Measurements from ENCODE around the gene SIM1. TPM values are rescaled to one million over a fixed set of nuclear protein-coding genes. Genes with fewer than 3 reads are reported as not detected.

SIM1 gene
- total RNA-seq, 1 donor from 2014 or later, result 0.41 TPM

GRCh38 chr6:100504786-100505737 lies 40.3 kb upstream of the SIM1 start:
- Mint-ChIP-seq H3K9me3 (ENCODE audit: unreplicated experiment) (no peaks in the 10 kb centered on the region), H3K27ac (ENCODE audit: unreplicated experiment) (no peak overlapping the region), H3K4me1 (ENCODE audit: unreplicated experiment) (no peaks in the 10 kb centered on the region), H3K4me3 (ENCODE audit: unreplicated experiment) (no peak overlapping the region), H3K36me3 (ENCODE audit: low read depth, unreplicated experiment) (no peaks in the 10 kb centered on the region), H3K27me3 (ENCODE audit: unreplicated experiment) (no peaks in the 10 kb centered on the region)
- TF ChIP-seq, protein P1, sequence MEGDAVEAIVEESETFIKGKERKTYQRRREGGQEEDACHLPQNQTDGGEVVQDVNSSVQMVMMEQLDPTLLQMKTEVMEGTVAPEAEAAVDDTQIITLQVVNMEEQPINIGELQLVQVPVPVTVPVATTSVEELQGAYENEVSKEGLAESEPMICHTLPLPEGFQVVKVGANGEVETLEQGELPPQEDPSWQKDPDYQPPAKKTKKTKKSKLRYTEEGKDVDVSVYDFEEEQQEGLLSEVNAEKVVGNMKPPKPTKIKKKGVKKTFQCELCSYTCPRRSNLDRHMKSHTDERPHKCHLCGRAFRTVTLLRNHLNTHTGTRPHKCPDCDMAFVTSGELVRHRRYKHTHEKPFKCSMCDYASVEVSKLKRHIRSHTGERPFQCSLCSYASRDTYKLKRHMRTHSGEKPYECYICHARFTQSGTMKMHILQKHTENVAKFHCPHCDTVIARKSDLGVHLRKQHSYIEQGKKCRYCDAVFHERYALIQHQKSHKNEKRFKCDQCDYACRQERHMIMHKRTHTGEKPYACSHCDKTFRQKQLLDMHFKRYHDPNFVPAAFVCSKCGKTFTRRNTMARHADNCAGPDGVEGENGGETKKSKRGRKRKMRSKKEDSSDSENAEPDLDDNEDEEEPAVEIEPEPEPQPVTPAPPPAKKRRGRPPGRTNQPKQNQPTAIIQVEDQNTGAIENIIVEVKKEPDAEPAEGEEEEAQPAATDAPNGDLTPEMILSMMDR (IDR thresholded peaks at IDR 0.05; ENCODE audit: unreplicated experiment), result no peak
- DNase-seq (ENCODE audit: low spot score), result no peak

DNA sequence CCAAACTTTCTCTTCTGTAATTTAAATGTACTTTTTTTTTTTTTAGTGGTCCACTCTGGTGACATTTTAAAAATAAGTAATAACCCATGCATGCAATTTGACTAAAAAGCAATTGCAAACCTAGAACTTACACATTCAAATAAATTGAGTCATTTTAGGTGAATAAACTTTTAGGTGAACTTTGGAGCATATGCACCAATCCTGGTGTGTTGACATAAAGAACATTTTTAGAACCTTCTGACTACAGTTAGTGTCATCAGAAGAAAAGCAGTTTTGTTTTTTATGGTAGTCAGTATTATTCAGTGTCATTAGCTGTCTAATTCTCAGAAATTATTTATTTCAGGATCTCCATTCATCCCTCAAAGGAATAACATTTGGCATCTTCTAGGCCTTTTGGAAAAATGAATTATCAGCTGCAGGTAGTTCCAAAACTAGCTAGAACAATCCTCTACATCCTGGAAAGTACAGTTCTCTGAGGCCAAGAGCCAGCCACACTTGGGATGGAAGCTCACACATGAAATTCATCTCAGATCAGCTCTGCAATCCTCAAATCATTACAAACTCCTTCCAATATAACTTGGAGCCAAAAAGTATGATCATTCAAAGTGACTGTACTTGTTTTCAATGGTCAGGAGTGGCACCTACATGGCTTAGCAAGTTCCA lies 38.5 kb upstream of the SIM1 start:
- Mint-ChIP-seq H3K27me3 (ENCODE audit: unreplicated experiment) (no peaks in the 10 kb centered on the region), H3K4me3 (ENCODE audit: unreplicated experiment) (no peak overlapping the region), H3K4me1 (ENCODE audit: unreplicated experiment) (no peaks in the 10 kb centered on the region), H3K9me3 (ENCODE audit: unreplicated experiment) (no peaks in the 10 kb centered on the region), H3K36me3 (ENCODE audit: low read depth, unreplicated experiment) (no peaks in the 10 kb centered on the region), H3K27ac (ENCODE audit: unreplicated experiment) (no peak overlapping the region)
- no peak for DNase-seq (ENCODE audit: low spot score)
- TF ChIP-seq, protein P1 (IDR thresholded peaks at IDR 0.05; ENCODE audit: unreplicated experiment), result no peak

DNA sequence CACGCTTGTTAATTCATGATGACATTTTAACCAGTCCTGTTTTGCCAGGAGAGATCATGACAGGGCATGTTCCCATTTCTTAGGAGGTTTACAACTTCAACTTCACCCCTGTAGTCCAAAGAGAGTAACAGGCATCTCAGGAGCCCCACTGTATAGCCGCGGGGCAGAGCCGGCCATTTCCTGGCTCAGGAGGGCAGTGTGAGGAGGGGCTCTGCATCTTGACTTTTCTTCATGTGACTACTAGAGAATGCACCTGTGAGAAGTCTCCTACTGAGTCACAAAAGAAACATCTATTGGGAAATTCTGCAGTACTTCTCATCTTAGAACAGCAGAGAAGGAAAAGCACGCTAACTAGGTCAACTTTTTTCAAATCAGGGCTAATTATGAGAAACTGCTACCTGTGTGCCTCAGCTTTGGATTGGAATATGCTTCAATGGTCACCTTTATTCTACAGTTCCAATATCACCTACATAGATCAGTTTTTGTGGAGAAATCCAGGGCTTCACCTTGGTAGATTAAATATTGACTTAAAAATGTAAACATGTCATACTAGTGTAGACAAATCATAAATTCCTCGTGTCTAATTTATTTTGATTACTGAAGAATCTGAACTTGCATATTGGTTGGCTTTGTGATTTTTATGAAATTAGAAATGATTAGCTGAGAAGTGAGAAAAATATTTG lies 28.6 kb upstream of the SIM1 start:
- Mint-ChIP-seq H3K4me1 (ENCODE audit: unreplicated experiment) (peaks cover 10% of the 10 kb centered on the region), H3K27me3 (ENCODE audit: unreplicated experiment) (no peaks in the 10 kb centered on the region), H3K9me3 (ENCODE audit: unreplicated experiment) (no peaks in the 10 kb centered on the region), H3K27ac (ENCODE audit: unreplicated experiment) (no peak overlapping the region), H3K4me3 (ENCODE audit: unreplicated experiment) (no peak overlapping the region), H3K36me3 (ENCODE audit: low read depth, unreplicated experiment) (peaks cover 7% of the 10 kb centered on the region)
- DNase-seq (ENCODE audit: low spot score), result no peak
- TF ChIP-seq, protein P1 (IDR thresholded peaks at IDR 0.05; ENCODE audit: unreplicated experiment), result no peak

GRCh38 chr6:100491952-100492670 lies 27.4 kb upstream of the SIM1 start:
- H3K4me3 Mint-ChIP-seq (ENCODE audit: unreplicated experiment), result no peak overlapping the region
- DNase-seq (ENCODE audit: low spot score), result no peak
- H3K27me3 Mint-ChIP-seq (ENCODE audit: unreplicated experiment), result no peaks in the 10 kb centered on the region
- peaks cover 10% of the 10 kb centered on the region for H3K4me1 Mint-ChIP-seq (ENCODE audit: unreplicated experiment)
- H3K9me3 Mint-ChIP-seq (ENCODE audit: unreplicated experiment), result no peaks in the 10 kb centered on the region
- no peak overlapping the region for H3K27ac Mint-ChIP-seq (ENCODE audit: unreplicated experiment)
- TF ChIP-seq, protein P1 (IDR thresholded peaks at IDR 0.05; ENCODE audit: unreplicated experiment), result no peak
- H3K36me3 Mint-ChIP-seq (ENCODE audit: low read depth, unreplicated experiment), result peaks cover 7% of the 10 kb centered on the region

Measured in endothelial cell (in vitro differentiated cells).